GM21526 (cell line): ENCODE data around the gene NCLN.
"Not testable (repeated sequence)": the region's sequence is repeated elsewhere in the genome, so short reads cannot be mapped to it uniquely, and the experiment has no call there.

Source experiments
- ATAC-seq: cut with Tn5 transposase; IDR thresholded peaks from one replicate; pipeline ENCODE4 v1.9.1; 2021; ENCODE audit warnings: moderate library complexity; ENCODE audit not compliant: unreplicated experiment, low FRiP score

The NCLN gene

DNA sequence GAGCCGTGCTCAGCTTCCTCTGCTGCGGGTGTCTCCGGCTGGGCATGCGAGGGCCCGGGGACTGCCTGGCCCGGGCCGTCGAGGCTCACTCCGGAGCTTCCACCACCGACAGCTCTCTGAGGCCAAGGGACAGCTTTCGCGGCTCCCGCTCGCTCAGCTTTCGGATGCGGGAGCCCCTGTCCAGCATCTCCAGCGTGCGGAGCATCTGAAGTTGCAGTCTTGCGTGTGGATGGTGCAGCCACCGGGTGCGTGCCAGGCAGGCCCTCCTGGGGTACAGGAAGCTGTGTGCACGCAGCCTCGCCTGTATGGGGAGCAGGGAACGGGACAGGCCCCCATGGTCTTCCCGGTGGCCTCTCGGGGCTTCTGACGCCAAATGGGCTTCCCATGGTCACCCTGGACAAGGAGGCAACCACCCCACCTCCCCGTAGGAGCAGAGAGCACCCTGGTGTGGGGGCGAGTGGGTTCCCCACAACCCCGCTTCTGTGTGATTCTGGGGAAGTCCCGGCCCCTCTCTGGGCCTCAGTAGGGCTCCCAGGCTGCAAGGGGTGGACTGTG is 5.9 kb upstream of the NCLN start:
- ATAC-seq: no peak

DNA sequence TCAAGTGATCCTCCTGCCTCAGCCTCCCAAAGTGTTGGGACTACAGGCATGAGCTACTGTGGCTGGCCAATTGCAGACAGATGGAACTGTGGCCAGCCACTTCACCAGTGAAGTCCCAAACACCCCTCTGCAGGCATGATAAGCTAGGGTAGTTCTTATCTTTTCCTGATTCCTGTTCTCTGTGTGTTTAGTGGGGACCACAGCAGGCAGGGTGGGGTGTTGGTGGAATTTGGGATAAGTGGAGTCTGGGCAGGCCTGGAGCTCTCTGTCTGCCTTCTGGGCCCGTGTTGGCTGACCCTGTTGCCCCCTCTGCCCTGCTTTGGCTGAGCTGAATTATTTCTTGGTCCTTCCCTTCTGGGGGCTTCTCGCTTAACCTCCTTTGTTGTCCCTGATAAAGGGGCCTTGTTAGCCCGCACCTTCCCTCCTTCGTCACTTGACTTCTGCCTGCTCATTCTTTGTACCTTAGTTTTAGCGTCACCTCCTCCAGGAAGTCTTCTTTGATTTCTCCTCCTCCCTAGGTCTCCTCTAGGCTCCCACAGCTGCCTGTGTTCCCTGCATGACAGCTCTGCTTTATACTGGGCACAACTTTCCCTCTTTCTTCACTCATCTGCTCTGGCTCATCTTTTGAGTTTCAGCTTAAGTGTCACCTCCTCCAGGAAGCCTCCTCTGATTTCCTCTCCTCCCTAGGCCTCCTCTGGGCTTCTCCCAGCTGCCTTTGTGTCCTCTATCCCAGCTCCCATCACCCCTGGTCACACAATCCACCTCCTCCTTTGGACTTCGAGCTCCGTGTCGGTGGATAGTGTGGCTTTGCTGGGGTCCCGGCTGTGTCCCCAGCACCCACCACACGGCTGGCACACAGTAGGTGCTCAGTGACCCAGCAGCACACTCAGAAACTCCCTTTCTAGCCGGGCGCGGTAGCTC is 1.7 kb upstream of the NCLN start:
- ATAC-seq: no peak

DNA sequence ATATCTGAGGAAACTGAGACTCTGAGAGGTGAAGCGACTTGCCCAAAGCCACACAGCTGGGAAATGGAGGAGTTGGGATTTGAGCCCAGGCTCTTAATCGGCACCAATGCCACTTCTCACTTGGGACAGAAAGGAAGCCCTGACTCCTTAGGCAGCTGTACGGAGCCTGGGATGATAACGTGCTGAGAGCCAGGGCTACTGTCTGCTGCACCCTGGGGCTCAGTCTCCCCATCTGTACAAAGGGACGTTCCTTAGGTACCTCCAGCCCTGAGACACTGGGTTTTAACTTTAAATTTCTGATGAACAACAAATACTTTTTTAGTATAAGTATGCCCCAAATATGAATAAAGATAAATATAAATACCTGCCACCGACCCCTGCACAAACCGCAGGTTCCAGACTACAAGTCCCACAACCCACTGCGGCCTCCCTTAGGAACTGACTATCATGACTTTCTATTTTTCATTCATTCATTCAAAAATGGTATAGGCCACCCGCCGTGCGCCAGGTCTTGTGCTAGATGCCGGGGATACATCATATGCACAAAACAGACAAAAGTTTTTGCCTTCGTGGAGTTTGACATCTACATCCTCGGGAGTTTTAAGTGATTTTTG is 776 bp upstream of the NCLN start:
- ATAC-seq: peak; percentile 24

DNA sequence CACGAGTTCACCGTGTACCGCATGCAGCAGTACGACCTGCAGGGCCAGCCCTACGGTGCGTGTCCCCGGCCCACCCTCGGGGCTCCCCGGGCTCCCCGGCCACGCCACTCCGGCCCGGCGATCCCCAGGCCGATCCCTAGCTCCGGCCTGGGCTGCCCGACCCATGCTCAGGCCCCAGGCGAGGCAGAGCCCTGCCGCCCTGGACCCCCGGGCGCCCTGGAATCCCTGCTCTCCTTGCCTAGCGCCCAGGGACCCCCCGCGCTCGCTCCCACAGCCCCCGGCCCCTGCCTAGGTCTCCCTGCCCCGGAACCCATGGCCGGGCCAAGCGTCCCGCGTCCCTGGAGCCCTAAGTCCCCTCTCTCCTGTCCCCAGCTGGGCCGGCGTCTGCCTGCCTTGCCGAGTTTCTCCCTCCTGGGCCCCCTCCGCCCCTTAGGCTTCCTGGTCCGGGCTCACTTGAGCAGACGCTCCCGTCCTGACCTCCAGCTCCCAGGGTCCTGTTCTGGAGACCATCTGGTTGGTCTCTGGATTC is 494 bp downstream of the NCLN start:
- ATAC-seq: no peak

DNA sequence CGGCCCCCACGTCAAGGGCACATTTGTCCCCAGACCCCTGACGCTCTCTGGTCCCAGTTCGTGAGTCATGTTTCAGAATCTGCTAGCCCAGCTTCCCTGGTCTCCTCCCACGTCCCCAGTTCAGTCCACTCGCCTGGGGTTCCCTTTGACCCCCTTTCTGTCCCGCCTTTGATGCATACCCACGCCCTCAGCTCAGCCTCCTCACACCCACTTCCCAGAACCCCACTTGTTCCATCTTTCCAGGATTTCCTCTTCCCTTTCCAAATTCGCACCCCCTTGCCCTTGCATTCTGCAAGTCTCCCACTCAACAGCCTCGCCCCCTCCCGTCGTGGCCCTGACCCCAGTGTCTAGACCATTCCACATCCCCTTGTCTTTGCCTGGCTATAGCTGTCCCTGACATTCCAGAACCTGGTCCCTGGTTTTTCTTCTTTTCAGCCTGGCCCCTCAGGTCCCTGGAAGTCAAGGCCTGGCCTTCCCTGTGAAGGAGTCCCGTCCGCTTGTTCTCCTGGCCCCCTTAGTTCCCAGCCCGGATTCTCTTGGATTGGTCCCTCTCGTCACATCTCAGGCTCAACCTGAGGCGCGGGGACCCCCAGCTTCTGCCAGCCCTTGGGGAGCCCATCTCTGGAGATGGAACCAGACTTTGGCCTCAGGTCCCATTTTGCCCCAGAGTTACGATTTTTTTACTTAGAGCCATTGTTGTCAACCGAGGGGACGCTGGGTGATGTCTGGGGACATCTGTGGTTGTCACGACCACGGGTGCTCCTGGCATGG is 1.3 kb downstream of the NCLN start:
- ATAC-seq: no peak

DNA sequence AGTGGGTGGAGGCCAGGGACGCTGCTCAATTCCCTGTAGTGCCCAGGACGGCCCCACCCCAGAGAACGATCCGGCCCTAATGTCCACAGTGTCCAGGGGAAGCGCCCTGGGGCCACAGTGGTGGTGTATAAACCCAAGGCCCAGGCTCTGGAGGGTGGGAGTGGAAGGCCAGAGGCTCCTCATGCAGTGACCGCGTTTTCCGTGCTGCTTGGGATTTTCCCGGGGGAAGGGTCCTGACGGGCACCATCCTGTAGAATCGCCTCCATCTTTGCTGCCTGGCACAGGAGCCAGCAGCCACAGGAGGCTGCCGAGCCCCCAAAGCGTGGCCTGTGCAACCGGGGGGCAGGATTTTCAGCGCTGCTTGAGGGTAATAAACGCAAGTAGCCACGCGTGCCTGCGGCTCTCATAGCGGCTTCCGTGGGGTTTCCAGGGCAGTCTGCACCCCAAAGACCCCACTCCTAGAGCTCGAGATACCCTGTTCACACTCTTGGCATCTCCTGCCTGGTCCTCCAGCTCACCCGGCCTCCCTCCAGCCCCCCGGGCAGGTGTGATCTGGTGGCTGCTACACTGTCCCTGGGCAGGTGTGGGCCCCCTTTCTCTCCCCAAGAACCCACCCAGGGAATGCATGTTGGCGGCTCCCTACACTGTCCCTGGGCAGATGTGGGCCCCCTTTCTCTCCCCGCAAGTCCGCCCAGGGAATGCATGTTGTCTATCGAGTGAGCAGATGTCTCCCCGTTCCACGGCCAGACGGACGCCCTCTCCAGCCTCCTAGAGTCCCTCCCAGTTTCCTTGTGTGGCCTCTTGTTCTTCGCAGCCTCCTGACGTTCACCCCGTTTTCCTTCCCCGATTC is 2.2 kb downstream of the NCLN start:
- no peak for ATAC-seq

DNA sequence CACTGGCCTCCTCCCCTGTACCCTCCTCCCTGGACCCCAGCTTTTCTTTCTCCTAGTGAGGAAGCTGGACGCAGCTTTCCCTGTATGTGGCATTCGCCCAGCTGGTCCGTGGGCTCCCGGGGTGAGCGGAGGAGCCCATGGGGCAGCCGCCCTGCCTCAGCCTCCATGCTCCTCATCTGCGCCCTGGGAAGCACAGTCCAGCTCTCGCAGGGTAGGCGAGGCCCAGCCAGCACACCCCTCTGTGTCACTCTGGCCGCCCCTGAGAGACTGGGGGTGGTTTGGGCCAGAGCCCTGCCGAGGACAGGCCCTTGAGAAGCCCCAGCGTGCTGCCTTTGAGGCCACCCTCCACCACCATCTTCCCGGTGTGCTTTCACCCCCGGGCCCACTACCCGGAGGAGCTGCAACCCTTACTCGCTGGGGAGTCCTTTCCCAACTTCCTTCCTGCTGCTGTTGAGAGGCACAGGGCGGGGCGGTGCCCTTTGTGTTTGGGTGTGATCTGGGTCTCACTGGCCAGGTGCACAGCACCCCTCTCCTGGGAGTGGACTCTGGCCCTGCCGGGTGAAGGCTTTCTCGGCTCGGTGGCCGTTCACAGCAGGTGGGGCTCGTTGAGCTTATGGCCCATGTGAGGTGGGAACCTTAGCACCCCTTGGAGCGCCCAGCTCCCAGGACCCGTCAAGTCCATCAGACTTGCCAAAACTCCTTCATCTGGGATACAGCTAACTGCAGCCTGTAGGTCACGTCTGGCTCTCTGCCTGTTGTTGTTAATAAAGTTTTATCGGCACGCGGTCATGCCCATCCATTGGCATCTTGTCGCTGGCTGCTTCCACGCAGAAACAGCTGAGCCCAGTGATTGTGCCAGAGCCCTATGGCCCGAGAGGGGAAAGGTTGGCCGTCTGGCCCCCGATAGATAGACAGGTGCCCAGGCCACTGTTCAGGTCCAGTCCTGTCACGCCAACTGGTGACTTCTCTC is 3.2 kb downstream of the NCLN start:
- ATAC-seq: no peak

DNA sequence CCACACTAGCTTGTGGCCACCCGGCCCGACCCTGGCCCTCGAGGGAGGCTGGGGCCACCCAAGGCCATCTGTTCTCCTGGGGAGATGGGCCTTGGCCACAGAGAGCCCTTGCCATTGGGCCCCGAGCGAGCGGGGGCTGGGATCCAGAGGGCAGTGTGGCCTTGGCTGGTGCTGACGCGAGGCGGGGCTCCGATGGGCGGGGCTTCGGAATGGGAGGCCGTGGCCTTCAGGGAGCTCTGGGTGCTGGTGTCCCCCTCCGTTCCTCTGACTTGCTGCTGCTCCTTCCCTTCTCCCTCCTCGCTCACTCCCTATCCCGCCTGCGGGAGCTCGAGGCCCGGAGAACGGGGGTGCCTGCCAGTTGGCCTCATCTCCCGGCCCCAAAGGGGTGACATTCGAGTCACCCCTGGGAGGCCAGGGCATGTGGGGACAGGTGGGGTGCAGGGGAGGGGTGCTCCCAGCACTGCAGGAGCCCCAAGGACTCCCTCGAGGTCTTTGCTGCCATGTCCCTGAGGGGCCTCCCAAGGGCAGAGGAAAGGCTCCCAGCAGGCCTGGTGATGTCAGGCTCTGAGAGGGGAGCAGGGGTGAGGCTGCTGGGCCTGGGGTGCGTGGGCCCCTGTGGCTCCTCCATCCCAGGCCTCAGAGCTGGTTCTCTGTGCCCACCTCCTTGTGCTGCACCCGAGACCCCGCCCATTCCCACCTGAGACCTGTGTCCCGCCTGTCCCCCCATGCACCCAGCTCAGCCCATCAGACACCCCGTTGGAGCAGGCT is 4.2 kb downstream of the NCLN start:
- no peak for ATAC-seq

DNA sequence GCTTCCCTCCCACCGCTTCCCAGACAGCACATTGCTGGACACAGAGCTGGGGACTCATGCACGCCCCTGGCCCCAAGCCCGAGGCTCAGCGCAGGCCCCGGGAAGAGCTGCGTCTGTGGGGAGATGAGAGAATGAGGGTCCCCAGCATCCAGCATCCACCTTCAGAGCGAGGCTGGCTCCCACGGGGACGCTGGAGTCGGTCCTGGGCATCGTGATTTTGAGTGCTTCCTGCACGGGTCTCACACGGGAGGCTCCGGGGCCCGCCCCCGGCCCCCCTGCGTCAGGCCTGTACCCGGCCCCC is 4.7 kb downstream of the NCLN start:
- no peak for ATAC-seq

DNA sequence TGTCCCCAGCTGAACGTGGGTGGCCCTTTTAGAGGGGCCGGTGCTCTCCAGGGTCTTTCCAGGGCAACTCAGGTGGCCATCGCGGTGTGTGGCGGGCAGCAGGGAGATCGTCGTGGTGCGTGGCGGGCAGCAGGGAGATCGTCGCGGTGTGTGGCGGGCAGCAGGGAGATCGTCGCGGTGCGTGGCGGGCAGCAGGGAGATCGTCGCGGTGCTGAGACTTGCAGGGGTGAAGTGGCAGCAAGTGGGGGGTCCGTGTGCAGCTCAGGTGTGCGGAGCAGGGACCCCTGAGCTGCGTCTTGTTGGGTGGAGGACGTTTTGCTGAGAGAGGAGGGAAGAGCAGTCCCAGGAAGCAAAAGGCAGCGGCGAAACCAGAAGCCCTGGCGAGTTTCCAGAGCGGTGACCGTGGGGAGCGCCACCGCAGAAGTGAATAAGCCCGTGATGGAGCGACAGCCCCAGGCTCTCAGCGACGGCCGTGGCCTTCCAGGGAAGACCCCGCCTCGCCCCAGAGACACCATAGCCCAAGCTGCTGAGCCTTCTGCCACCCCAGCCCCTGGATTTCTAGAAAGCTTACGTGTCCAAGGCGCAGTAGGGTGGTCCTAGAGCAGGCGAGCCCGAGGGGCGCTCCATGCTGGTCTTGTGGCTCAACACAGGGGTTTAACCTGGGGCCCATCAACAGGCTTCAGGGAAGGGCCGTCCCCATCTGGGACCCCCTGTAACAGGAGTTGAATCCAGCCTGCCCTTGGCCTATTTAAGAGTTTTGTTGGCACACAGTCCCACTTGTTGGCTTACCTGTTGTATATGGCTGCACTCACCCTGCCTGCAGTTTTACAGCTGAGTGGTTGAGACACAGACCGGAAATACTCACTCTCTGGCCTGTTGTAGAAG is 5.4 kb downstream of the NCLN start:
- no peak for ATAC-seq

DNA sequence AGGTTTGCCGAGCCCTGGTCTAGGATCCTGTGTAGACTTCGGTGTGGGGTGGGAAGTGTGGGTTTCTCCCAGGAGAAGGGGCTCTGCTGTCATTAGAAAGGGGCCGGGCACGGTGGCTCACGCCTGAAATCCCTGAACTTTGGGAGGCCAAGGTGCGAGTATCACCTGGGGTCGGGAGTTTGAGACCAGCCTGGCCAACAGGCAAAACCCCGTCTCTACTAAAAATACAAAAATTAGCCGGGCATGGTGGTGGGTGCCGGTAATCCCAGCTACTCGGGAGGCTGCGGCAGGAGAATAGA is 6.0 kb downstream of the NCLN start:
- not testable (repeated sequence) for ATAC-seq

DNA sequence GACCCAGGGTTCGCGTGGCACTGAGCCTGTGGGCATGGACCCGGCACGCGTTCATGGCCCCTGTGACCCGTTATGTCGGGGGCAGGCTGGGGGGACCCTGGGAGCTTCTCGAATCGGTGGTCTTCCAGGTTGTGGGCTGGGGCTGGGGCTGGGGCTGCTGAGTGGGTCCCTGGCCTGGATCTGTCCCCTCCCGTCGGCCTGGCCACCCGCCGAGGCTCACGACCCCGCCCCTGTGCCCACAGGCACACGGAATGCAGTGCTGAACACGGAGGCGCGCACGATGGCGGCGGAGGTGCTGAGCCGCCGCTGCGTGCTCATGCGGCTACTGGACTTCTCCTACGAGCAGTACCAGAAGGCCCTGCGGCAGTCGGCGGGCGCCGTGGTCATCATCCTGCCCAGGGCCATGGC is 6.5 kb downstream of the NCLN start:
- no peak for ATAC-seq

DNA sequence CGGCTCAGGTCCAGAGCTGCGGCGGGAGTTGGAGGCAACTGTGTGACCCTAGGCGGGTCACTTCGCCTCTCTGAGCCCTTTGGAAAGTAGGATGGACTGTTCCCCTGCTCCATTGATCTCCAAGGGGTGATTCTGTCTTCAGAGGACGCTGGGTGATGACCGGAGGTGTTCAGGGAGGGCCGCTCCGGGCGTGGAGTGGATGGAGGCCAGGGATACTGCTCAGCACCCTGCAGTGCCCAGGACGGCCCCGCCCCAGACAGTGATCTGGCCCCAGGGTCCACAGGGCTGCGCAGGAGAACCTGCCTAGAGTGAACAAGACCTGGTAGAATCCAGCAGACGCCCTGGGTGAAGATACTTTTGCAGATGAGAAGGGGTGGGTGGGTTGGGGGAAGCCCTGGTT is 7.0 kb downstream of the NCLN start:
- ATAC-seq: no peak

DNA sequence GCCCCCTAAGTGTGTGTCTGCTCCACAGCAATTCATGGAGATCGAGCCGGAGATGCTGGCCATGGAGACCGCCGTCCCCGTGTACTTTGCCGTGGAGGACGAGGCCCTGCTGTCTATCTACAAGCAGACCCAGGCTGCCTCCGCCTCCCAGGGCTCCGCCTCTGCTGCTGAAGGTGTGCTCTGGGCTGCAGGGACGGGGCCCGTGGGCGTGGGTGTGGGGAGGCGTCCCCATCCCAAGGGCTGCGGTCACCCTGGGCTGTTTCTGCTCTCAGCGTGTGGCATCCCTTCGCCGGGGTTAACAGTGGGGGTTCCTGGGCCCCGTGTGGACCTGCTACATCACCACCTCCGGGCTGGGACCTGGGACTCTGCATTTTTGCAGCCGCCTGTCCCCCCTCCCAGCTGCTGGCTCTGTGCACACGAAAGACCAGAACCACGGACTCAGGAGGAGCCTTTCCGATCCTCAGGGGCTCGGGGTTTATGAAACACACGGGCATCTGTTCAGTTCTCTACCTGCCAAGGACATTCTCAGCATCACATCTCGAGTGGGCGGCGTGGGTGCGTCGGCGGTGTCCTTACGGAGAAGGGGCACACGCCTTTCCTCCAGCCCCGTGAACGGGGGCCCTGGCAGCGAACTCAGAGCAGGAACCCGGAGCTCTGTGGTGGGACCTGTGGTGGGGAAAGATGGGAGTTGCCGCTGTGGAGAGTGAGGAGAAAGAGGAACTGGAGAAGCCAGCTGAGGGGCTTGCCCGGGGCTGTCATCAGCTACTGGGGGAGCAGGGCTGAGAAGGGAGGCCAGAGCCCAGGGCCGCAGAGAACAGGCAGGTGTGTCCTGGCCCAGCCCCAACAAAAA is 7.8 kb downstream of the NCLN start:
- ATAC-seq: no peak

DNA sequence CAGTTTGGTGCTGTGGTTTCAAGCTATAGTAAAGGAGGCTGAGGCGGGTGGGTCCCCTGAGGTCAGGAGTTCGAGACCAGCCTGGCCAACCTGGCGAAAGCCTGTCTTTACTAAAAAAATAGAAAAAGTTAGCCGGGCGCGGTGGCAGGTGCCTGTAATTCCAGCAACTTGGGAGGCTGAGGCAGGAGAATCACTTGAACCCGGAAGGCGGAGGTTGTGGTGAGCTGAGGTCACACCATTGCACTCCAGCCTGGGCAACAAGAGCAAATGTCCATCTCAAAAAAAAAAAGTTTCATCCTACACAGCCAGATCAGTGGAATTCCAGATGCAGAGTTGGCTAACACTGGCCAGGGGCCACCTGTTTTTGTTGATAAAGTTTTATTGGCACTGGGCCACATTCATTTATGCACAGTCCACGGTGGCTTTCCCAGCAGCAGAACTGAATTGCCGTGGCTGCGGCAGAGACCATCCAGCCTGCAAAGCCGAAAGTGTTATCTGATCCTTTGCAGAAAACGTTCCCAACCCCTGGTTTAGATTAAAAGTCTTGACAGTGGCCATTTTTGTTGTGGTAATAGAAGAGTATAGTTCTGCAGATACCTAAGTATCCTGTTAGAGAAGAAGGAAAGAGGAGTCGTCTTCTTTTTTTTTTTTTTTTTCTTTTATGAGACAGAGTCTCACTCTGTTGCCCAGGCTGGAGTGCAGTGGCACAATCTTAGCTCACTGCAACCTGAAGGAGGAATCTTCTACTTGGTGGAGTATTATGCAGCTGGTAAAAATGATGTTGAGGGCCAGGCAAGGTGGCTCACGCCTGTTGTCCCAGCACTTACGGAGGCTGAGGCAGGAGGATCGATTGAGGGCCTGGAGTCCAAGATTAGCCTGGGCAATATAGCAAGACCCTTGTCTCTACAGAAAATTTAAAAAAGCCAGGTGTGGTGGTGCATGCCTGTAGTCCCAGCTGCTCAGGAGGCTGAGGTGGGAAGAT is 8.7 kb downstream of the NCLN start:
- no peak for ATAC-seq
